GM19099 (cell line): ENCODE data around the gene TNFRSF9.

Experiments used
- POLR2A ChIP-seq: IDR thresholded peaks from 3 replicates; pipeline ENCODE4 v1.6.1; 2011; ENCODE audit warnings: low read depth; ENCODE audit not compliant: insufficient read length; ENCODE audit errors: extremely low read depth

Gene TNFRSF9

DNA sequence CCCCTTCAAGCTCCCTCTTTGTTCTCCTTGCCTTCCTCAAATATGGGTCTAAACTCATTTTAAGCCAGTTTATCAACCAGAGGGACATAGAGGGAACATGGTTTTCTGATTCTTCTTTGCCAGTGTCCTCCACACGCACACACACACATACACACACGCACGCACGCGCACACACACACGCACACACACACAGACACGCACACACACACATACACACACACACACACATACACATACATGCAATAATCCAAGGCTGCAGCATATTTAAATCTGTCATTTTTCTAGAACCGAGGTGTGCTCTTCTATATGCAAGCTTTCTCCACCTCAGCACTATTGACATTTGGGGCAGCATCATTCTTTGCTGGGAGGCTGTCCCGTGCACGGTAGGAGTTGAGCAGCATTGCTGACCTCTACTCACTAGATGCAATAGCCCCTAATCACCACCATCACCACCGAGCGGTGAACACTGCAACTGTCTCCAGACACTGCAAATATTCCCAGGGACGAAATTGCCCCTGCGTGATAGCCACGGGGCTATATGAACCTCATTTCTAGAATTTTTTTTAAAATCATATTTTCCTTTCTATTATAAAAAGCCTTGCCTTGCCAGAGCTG lies 8.0 kb downstream of the TNFRSF9 start:
- no peak for TF ChIP-seq POLR2A

DNA sequence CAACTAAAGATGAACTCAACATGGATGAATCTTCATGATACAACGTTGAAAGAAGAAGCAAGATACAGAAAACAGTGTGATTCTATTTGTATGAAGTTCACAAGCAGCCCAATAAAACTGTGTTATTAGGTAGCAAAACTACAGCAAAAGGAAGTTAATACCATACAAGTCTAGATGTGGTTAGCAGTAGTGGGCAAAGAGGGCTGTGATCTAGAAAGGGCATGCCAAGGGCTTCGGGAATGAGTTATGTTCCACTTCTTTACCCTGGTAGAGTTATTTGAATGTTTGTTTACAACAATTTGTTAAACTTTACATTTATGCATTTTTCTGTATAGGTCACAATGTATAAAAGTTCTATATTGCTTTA lies 9.2 kb downstream of the TNFRSF9 start:
- no peak for TF ChIP-seq POLR2A

DNA sequence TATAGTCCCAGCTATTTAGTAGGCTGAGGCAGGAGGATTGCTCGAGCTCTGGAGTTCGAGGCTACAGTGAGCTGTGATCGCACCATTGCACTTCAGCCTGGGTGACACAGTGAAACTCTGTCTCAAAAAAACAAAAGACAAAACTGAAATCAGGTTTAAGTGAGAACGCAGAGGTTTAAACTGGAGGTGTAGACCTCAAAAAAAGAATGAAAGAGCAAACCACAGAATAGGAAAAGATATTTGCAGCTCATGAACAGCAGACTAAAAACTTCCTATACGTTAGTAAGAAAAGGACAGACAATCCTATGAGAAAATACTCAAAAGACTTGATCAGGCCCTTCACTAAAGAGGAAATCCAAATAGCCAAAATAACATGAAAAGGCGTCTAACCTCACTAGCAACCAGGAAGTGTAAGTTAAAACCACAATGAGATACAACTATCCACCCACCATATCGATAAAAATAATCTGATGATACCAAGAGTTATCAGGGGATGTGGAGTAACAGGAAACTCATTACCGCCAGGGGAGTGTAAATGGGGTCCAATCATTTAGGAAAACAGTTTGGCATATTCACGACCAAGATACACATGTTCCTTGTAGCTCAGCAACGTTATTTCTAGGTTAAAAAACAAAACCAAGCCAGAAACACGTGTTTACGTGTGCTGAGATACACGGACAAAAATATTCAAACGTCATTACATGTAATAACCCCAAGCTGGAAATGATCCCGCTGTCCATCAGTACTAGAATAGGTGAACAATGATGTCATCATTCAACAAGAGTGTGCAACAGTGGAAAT lies 9.8 kb downstream of the TNFRSF9 start:
- TF ChIP-seq POLR2A = no peak

DNA sequence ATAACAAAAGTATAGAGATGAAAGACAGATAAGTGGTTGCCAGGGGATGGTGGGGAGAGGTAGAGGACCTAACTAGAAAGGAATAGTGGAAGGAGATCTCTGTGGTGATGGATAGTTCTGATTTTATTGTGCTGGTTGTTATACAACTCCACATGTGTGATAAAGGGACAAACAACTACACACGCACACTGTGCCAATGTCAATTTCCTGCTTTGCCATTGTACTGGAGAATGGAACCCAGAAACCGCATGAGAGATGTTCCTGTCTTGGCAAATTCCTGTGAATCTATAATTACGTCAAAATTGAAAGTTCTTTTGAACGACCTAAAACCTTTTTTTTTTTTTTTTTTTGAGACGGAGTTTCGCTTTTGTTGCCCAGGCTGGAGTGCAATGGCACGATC lies 11.0 kb downstream of the TNFRSF9 start:
- no peak for TF ChIP-seq POLR2A

DNA sequence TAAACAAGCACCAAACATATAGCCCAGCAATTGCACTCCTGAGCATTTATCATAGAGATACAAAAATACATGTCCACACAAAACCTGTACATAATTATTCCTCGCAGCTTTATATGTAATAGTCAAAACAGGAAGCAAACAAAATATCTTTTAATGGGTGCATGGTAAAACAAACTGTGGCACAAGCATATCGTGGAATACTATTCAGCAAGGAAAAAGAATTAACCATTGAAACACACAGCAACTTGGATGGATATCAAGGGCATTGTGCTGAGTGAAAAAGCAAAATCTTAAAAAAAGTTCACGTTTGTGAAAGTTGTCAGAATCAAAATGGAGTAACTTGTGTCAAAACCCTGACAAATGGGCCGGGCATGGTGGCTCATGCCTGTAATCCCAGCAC lies 12.4 kb downstream of the TNFRSF9 start:
- no peak for TF ChIP-seq POLR2A

DNA sequence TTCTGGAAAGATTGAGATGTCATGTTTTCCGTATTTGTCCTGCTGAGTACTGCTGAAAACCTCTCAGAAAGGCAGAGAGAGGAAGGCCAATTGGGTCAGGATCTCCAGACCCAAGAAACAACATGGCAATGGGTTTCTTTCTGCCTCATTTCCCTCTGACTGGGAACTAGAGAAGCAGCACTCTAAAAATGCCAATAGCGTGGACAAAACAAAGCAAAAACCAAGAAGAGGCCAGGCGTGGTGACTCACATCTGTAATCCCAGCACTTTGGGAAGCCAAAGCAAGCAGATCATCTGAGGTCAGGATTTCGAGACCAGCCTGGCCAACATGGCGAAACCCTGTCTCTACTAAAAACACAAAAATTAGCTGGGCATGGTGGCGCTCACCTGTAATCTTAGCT lies 18.3 kb downstream of the TNFRSF9 start:
- TF ChIP-seq POLR2A = no peak

DNA sequence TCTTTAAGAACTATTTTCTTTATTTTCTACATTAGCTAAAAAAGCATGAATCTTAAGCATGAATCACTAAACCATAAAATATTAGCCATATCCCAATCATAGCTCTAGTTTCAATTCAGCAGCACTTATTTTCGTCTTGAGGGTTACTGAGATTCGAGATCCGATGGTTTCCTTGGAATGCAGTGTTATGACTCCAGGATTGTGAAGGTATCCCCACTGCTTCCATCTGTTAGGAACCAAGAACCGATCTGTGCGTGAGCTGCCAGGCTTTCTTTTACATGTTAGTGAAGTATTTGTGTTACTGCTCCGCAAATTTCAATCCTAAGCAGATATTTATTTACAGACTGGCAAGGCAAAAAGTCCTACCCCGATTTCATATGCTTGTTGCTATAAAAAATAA lies 18.8 kb downstream of the TNFRSF9 start:
- no peak for TF ChIP-seq POLR2A

DNA sequence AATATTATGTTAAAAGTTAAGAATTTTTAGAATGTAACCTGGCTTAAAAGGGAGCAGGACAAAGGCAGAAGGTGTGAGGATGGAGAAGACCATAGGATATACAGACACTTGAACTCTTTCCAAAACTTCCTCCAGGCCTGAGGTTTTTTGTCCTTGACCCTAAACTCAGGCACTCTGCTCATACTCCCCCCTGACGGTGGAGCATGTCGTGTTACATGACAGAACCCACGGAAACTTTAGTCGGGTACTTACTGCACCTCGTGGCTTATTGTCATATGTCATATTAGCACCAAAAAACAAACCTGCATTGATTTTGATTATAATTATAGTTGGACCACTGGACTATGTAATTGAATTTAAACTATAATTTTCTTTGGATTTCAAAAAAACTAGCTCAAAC lies 20.8 kb downstream of the TNFRSF9 start:
- TF ChIP-seq POLR2A = no peak

DNA sequence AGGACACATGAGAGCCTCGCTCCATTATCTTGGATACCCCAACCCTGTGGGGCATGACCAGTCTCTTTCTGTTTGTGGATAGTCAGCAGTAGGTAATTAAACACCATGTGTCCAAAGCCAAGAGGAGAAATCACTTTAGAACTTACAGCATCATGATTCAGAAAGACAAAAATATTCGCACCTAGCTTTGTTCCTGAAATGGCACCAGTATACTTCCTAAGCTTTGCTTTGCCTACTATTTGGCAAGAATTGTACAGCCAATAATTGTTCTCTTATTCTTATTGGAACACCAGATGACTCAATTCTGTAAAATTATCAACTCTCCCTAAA lies 24.2 kb downstream of the TNFRSF9 start:
- no peak for TF ChIP-seq POLR2A

DNA sequence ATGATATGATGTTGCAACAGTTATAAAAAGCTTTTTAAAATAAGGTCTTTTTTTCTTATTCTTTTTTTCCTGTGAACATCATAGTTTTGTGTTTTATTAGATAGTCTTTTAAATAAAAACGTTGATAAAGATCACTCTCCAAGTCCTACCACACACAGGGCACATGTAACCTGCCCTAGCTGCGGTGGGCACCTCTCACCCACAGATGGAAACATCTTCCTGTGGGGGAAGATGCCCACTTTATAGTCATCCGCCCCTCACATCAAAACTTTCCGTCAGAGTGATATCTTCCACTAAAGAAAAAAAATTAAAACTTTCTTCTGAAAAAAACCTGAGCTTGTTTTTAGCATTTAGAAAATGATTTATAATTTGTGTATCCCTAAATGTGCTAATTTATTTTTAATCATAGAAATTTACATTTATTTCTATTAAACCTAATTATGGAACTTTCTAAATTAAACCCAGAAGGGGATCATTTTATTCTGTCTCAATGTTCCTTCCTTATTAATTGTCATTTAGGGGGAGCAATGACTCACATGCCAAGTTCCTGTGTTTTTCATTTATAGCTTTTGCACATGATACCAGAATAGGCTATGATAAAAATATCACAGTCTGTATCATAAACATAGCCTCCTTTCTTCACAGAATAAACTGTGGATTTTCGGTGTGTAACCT lies 24.7 kb downstream of the TNFRSF9 start:
- no peak for TF ChIP-seq POLR2A

DNA sequence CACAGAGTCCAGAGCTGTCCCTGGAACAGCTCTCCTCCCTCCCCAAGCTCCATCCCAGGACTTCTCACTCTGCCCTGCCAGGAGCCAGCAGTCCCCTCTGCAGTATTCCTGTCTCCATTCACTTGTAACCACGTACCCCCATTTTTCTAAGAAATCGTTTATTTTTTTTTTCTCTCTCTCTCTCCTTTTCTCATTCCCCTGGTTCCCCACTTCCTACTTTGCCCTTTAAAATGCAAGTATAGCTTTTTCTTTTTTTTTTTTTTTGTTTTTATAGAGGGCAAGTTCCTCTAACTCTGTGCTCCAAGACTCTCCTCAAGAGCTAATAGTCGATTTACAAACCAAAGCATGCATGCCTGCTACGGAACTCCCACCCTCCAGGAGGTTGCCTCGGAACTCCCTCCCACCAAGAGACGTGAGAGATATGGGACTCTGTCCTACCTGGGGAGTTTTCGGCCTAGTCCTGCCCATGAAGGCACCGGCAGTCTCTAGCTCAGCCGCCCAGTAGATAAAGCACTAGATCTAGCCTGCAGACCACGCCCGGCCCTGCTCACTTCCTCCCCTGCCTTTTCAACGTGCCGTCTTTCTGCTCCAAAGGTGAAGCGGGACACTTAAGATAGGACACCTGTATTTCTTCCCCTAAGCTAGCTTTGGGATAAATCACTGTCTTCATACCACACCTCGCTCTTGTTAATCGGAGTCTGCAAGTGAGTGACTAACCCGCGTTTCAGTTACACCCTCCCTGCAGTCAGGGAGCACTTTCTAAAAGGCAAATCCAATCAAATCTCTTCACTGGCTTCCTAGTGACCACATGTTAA lies 27.7 kb downstream of the TNFRSF9 start:
- peak; percentile 72 for TF ChIP-seq POLR2A

DNA sequence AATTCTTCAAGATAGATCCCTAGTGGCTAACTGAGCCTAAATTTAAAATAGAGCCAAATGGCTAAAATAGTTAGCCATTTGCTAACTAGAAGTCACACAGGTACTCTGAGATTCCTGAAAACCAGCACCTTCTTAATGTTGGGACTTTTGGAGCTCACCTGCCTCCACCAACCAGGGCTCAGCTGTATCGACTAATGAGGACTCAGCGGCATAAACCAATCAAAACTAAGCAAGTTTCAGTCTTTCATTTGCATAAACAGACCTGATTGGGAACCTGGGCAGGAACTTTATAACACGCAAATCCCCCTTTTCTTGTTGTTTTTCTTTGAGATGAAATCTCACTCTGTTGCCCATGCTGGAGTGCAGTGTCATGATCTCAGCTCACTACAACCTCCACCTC lies 28.5 kb downstream of the TNFRSF9 start:
- TF ChIP-seq POLR2A = no peak

DNA sequence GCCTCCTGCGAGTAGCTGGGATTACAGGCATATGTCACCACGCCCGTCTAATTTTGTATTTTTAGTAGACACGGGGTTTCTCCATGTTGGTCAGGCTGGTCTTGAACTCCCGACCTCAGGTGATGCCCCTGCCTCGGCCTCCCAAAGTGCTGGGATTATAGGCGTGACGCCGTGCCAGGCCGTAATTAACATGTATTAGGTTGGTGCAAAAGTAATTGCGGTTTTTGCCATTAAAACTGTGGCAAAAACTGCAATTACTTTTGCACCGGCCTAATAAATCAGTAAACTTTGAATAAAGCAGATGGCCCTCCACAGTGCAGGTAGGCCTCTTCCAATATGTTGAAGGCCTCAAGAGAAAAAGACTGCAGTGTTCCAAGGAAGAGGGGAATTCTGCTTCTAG lies 35.4 kb downstream of the TNFRSF9 start:
- TF ChIP-seq POLR2A = no peak

DNA sequence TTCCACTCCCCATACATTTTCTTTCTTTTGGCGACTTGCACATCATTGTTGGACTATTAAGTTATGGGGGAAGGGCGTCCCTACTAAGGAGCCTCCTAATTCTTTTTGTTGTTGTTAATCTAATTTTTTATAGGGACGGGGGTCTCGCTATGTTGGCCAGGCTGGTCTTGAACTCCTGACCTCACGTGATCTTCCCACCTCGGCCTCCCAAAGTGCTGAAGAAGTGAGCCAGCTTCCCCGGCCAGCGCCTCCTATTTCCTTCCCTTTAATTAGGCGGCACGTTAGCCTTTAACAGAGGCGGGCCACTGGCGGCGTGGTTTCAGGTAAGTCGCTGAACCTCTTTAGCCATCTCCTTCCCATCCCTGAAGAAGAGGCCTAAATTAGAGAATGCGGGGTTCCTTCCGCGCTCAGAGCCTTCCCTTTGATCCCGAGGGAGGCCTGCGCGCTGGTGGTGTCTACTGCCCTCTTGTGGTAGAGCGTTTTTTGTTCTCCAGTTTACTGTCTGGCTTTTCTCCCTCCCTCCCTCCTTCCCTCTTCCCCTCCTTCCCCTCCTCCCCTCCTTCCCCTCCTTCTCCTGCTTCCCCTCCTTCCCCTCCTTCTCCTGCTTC lies 38.1 kb downstream of the TNFRSF9 start:
- no peak for TF ChIP-seq POLR2A

DNA sequence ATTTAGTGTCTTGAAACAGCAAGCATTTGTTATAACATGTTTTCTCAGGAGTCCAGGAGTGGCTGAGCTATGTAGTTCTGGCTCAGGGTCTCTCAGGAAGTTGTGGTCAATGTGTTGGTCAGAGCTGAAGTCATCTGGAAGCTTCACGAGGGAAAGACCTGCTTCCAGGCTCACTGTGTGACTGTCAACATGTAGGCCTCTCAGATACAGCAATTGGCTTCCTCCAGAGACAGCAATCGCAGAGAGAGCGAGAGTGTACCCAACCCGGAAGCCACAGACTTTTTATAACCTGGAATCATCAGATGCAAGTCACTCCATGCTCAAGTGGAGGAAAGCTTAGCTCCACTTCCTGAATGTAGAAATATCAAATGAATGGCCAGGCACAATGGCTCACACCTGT lies 40.9 kb downstream of the TNFRSF9 start:
- no peak for TF ChIP-seq POLR2A
